ENCODE data around the gene PIP5K1B. TPM values are rescaled to one million over a fixed set of nuclear protein-coding genes. Genes with fewer than 3 reads are reported as not detected.

Gene PIP5K1B
- total RNA-seq, 1 experiment from 2014 or later: 0.36 TPM

DNA sequence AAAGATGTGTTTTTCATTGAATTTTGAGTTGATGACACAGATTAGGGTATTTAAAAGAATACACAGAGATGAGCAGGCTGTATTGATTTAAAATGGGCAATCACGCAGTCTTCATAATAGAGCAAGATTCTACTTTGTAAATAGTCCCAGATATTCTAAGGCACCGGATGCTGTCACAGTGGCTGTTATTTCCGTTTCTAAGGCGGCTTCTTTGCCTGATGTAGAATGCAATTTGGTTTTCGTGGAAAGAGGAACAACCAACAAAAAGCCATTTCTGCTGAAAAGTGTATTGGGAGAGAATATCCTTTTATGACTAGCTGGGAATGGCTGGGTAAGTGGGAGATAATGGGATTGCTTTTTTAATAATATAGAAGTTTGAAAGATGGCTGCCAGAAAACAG, 291.4 kb downstream of the PIP5K1B start:
- Histone ChIP-seq H3K4me3 (no peak overlapping the region), H3K36me3 (no peaks in the 10 kb centered on the region), H3K27me3 (no peaks in the 10 kb centered on the region), H3K4me1 (no peaks in the 10 kb centered on the region), H3K9me3 (replicated peaks) (no peaks in the 10 kb centered on the region), H3K27ac (no peak overlapping the region)
- DNase-seq: no peak

DNA sequence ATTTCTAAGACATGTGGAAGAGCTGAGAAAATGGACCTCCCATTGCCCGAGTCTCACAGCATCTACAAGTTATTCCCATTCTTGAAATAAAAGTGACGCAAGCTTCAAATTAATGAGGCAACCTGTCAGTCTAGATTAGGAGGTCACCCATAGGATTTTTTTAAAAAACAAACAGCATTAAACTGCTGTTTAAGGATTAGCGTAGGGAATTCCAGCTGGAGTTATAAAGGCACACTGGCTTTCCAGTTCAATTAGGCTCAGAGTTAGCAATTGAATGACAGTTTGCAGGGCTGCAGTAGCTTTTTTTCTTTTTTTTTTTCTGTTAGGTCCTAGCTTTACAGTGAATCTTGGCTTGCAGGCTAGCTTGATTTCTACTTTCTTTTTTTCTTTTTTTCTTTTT, 292.6 kb downstream of the PIP5K1B start:
- Histone ChIP-seq H3K27ac (no peak overlapping the region), H3K27me3 (no peaks in the 10 kb centered on the region), H3K36me3 (no peaks in the 10 kb centered on the region), H3K9me3 (replicated peaks) (no peaks in the 10 kb centered on the region), H3K4me3 (no peak overlapping the region), H3K4me1 (no peaks in the 10 kb centered on the region)
- no peak for DNase-seq

DNA sequence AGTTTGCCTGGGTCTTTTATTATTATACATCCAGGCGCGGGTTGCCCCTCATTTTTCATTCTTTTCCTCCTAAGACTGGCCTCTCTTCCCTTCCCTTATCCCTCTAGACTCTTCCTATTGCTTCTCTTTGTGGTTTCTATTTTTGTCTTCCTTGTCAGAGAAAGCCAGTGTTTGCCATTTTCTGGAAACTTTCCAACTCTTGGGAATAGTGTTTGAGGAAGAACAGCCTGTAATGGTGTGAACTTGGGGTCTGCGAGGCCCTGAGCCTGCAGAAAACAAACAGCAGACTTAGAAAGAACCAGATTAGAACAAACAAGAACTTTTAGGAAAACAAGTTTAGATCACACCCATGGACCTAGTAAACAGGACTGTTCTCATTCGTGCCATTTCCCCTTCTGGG, 293.3 kb downstream of the PIP5K1B start:
- Histone ChIP-seq H3K9me3 (replicated peaks) (no peaks in the 10 kb centered on the region), H3K4me1 (no peaks in the 10 kb centered on the region)
- DNase-seq: no peak

DNA sequence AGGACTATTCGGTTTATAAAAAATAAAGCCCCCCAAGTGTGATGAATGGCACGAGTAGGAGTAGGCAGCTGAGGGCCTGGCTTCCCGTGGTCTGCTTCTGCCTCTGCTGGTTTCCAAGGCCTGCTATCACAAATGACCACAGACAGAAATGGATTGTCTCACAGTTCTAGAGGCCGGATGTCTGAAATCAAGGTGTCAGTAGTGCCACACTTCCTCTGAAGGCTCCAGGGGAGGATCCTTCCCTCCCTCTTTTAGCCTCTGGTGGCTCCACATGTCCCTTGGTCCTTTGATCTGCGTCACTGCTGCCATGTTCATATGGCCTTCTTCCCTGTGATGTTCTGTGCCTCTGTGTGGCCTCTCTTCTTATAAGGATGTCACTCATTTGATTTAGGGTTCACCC, 293.8 kb downstream of the PIP5K1B start:
- no peak overlapping the region for H3K4me3 ChIP-seq
- no peak for DNase-seq
- no peaks in the 10 kb centered on the region for H3K9me3 ChIP-seq (replicated peaks)
- no peak overlapping the region for H3K27ac ChIP-seq
- H3K4me1 ChIP-seq: no peaks in the 10 kb centered on the region
- H3K36me3 ChIP-seq: no peaks in the 10 kb centered on the region
- no peaks in the 10 kb centered on the region for H3K27me3 ChIP-seq

More for the DNA sequence above, 293.3 kb downstream of the PIP5K1B start:
- Histone ChIP-seq H3K36me3 (no peaks in the 10 kb centered on the region), H3K4me3 (no peak overlapping the region), H3K27ac (no peak overlapping the region), H3K27me3 (no peaks in the 10 kb centered on the region)

DNA sequence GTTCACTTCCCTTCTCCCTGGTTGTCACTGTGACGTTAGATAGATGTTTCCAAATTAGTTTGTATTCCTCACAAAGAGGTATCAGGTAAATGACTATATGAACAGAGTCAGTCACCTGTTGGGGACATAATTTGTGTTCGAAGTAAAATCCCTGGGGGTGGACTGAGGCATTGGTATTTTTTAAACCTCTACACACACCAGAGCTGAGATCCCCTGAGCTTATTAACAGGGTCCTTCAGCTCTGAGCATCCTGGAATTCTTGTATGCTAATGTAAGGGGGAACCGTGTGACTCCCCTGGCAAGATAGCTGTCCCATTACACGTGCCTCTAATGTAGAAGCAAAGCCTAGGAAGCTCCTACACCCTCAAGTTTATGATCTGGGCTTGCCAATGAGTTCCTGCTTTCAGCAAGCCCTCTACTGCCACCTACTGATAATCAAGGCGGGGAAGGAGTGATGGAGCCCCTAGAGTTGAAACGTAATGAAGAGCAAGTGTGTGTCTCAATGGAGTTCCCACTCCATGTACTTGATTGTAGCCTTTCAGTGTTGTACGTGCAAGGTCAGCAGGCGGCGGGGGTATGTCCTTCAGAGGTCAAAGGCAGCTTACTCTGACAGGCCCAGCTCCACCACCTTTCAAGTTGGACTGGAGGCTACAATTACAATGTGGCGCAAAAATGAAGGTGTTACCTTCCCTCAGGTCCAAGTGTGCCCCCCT, 294.5 kb downstream of the PIP5K1B start:
- DNase-seq: peak; percentile 75 to 86
- no peaks in the 10 kb centered on the region for H3K4me1 ChIP-seq
- H3K27me3 ChIP-seq: no peaks in the 10 kb centered on the region
- H3K36me3 ChIP-seq: no peaks in the 10 kb centered on the region
- H3K27ac ChIP-seq: no peak overlapping the region
- H3K9me3 ChIP-seq (replicated peaks): no peaks in the 10 kb centered on the region
- no peak overlapping the region for H3K4me3 ChIP-seq

DNA sequence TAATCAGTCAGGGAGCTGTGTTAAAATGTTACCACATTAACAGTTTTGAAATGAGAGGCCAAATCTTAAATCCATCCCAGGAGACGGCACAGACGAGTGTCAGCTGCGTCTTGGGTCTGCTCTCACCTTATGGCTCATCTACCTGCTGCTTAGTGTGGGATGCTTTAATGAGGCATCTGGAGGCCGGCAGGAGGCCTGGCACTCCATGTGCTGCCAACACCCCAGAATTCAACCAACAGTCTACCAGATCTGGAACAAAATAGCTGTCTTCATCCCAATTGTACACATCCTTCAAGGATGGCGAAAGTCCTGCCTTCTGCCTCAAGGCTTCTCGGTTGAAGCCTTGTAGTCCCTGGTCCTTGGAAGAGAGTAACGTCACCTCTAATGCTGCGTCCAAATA, 296.9 kb downstream of the PIP5K1B start:
- no peak overlapping the region for H3K4me3 ChIP-seq
- peaks cover 3% of the 10 kb centered on the region; the same call in 1 of the 2 replicates for H3K27me3 ChIP-seq
- no peaks in the 10 kb centered on the region for H3K9me3 ChIP-seq (replicated peaks)
- no peak overlapping the region for H3K27ac ChIP-seq
- no peaks in the 10 kb centered on the region for H3K4me1 ChIP-seq
- DNase-seq: no peak
- H3K36me3 ChIP-seq: no peaks in the 10 kb centered on the region

DNA sequence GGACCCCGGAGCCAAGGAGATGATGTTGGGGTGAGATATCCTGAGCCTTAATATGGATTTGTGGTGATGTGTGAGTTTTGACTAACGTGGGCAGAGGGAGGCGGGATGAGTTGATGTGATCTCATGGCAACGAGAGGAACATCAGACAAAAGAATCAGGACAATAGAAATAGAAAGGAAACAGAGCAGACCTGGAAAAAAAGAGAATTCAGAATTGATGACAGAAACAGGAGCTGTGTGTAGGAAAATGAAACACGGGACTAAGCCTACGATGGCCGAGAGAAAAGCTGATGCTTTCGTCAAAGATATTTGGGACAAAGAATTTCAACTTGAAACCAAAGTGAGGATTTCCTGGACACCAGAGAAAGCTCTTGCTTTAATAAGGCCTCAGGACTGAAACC, 298.0 kb downstream of the PIP5K1B start:
- H3K36me3 ChIP-seq: no peaks in the 10 kb centered on the region
- DNase-seq: no peak
- no peaks in the 10 kb centered on the region for H3K4me1 ChIP-seq
- H3K4me3 ChIP-seq: no peak overlapping the region
- H3K27ac ChIP-seq: no peak overlapping the region
- H3K27me3 ChIP-seq: peaks cover 3% of the 10 kb centered on the region; the same call in 1 of the 2 replicates
- H3K9me3 ChIP-seq (replicated peaks): no peaks in the 10 kb centered on the region

DNA sequence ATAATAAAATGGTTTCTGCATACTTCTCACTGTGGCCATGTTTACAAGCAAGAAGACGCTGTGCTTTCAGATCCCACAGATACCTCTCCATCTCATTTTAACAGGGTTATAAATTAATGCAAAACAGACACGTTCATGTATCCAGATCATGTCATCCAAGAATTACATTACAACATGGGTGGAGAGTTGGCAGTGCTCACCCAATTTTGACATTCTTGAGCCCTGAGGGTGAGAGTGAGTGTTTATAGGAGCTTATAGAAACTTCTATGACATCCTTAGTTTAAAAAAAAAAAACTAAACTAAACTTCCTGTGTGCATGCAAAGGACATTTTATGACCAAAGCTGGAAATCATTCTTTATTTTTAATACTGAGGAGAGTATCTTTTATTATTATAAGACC, 299.8 kb downstream of the PIP5K1B start:
- no peaks in the 10 kb centered on the region for H3K4me1 ChIP-seq
- H3K9me3 ChIP-seq (replicated peaks): no peaks in the 10 kb centered on the region
- no peak for DNase-seq
- no peak overlapping the region for H3K27ac ChIP-seq
- H3K27me3 ChIP-seq: peaks cover 3% of the 10 kb centered on the region; the same call in 1 of the 2 replicates
- H3K36me3 ChIP-seq: no peaks in the 10 kb centered on the region
- H3K4me3 ChIP-seq: no peak overlapping the region

DNA sequence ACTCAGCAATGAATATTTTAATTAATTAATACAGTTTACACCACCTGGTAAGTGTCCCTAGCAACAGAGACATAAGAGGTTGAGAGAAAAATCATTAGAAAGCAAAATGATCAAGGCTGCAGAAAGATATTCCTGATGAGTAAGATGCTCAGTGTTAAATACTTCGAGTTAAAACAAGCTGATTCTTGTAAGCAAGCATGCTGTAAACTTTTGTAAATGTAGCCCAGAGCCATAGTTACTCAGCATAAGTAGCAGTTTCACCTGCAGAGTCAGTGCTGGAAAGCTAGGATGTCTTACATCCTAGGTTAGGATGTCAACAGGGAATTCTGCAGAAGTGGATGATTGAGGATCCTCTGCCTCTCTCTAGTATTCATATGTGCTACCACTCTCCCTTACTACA, 304.7 kb downstream of the PIP5K1B start:
- H3K4me1 ChIP-seq: no peaks in the 10 kb centered on the region
- peaks cover 3% of the 10 kb centered on the region; the same call in 1 of the 2 replicates for H3K27me3 ChIP-seq
- H3K4me3 ChIP-seq: no peak overlapping the region
- no peak overlapping the region for H3K27ac ChIP-seq
- H3K36me3 ChIP-seq: no peaks in the 10 kb centered on the region
- no peak for DNase-seq
- no peaks in the 10 kb centered on the region for H3K9me3 ChIP-seq (replicated peaks)

DNA sequence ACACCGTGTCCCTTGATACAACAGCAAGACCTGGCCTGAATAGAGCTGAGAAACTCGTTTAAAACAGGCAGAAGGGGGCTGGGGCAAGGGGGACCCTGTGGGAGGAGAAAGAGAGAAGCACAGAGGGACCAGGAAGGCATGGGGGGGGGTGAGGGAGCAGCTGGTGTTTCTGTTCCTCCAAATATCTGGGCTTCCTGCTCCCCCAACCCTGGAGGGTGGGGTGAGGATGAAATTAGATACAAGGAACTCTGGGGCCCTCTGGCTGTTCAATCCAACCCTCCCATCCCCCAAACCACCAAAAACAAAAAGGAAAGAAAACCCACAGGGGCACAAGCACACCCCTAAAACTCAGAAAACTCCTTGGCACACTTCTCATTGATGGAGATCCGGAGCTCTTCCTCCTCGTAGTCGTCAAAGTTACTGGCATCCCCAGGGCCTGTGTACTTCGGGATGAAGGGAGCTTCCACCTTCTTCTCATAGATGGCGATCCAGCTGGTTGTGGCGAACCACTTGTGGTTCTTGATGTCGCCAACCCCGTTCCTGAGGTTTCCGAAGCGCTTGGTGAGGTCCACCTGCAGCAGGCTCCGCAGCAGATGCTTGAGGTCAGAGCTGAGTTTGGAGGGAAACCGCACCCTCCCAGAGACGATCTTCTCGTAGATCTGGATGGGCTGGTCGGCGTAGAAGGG, 307.8 kb downstream of the PIP5K1B start:
- Histone ChIP-seq H3K9me3 (replicated peaks) (no peaks in the 10 kb centered on the region), H3K27me3 (no peaks in the 10 kb centered on the region; the same call in 1 of the 2 replicates), H3K36me3 (no peaks in the 10 kb centered on the region), H3K27ac (no peak overlapping the region), H3K4me1 (no peaks in the 10 kb centered on the region), H3K4me3 (no peak overlapping the region)
- no peak for DNase-seq

DNA sequence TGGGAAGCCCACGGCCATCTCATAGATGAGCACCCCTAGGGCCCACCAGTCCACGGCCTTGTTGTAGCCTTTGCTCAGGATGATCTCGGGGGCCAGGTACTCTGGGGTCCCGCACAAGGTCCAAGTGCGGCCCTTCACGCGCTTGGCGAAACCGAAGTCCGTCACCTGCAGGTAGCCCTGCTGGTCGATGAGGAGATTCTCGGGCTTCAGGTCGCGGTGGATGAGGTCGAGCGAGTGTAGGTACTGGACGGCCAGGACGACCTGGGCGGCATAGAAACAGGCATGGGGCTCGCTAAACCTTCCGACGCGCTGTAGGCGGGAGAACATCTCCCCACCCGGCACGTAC, 308.3 kb downstream of the PIP5K1B start:
- H3K27me3 ChIP-seq: no peaks in the 10 kb centered on the region; the same call in 1 of the 2 replicates
- H3K9me3 ChIP-seq (replicated peaks): no peaks in the 10 kb centered on the region
- no peaks in the 10 kb centered on the region for H3K4me1 ChIP-seq
- no peak for DNase-seq
- no peak overlapping the region for H3K27ac ChIP-seq
- H3K4me3 ChIP-seq: no peak overlapping the region
- no peaks in the 10 kb centered on the region for H3K36me3 ChIP-seq

DNA sequence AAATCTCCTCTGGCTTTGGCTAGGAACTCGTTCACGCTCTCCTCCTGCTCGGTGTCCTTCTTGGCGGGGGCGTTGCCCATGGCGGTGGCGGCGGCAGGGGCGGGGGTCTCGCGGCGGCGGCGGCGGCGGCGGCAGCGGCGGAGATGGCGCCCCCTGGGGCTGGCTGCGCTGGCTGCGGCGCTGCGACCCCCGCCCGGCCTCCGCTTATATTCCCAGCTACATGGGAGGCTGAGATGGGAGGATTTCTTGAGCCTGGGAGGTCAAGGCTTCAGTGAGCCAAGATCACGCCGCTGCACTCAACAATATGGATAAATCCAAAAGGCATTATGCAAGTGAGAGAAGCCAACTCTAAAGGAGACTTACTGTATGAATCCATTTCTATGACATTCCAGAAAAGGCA, 309.0 kb downstream of the PIP5K1B start, which contains the start of gene PRKACG:
Gene PRKACG, minus strand, starts transcription at position 101 of the 400 bp plus-strand sequence. Its CDS starts 21 bp downstream, at position 80.
- no peaks in the 10 kb centered on the region; the same call in 1 of the 2 replicates for H3K27me3 ChIP-seq
- no peaks in the 10 kb centered on the region for H3K4me1 ChIP-seq

DNA sequence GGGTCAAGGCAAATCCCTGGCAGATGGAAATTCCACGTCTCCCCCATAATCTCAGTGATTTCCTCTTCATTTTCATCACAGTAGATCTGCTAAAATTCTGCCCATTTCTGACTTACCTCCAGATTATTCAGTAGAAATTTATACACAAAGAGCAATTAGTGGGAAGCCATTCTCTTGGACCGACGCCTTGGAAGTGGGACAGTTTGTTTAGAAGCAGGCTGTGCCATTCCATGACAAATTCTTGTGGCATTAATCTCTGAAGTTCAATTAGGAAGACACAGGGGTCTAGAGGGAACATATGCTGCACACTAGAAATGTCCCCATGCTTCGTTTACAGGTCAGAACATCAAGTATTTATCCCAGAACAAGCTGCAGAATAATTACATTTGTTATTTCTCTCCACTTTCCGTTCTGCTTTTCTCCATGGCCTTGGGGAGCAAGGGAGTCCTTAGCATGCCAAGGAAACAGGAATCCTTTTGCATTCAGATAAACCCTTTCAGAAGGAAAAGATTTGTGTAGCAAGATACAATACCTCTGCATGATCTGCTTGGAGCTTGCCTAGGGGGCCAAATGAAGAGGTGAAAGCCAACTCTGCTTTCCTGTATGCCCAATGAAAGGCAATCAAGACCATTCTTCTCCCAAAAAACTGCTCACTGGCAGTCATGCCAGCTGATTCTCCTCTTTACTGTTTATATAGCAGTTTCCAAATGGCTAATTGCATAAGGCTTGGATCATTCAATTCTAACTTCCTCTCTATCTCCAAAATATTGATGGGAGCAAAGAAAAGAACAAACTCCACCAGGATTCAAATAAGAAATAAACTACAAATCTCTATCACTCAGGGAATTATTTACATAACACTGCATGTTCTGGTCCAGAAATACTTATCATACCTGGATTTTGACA, 311.4 kb downstream of the PIP5K1B start:
- no peaks in the 10 kb centered on the region; the same call in 1 of the 2 replicates for H3K27me3 ChIP-seq
- H3K36me3 ChIP-seq: no peaks in the 10 kb centered on the region
- H3K4me3 ChIP-seq: no peak overlapping the region
- no peaks in the 10 kb centered on the region for H3K4me1 ChIP-seq
- DNase-seq: no peak
- H3K27ac ChIP-seq: no peak overlapping the region
- H3K9me3 ChIP-seq (replicated peaks): no peaks in the 10 kb centered on the region

More for the DNA sequence above, 309.0 kb downstream of the PIP5K1B start, which contains the start of gene PRKACG:
- Histone ChIP-seq H3K4me3 (no peak within 1 kb of the TSS), H3K9me3 (replicated peaks) (no peaks in the 10 kb centered on the region), H3K36me3 (no peaks in the 10 kb centered on the region), H3K27ac (no peak within 1 kb of the TSS)
- no peak for DNase-seq

DNA sequence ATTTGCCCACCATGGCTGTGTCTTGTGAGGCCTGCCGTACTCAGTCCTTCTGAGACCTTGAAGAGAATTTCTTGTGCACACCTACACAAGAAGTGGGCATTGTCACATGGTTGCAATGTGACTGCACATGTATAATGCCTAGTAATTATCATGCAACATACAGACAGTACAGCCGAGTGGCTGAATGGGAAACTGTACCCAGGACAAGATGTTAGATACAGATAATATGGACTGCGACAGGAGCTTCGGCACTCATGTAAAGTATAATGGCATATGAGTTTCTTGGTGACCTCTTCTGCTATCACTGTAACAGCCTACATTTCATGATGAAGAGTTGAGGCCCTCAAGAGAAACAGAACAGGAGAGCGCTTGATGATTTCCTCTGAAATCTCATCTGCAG, 313.7 kb downstream of the PIP5K1B start:
- Histone ChIP-seq H3K27me3 (no peaks in the 10 kb centered on the region; the same call in 1 of the 2 replicates), H3K36me3 (no peaks in the 10 kb centered on the region), H3K9me3 (replicated peaks) (no peaks in the 10 kb centered on the region), H3K4me3 (no peak overlapping the region), H3K27ac (no peak overlapping the region), H3K4me1 (no peaks in the 10 kb centered on the region)
- no peak for DNase-seq

DNA sequence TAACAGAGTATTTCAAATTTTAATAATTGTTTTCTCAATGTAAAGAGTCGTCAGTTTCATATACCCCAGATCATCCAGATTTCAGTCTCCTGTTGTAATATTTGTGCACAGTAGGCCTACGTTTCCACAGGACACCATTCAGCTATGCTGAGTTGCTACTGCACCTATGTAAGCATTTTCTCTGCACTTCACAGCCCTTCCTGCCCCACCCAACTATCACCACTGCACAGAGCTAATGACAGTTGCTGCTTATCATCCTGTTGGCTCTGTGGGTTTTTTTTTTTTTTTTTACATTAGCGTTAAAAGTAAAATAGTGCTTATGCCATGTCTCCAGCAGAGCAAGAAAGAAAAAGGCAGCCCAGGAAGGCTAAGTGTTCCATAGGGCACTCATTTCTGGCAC, 314.8 kb downstream of the PIP5K1B start:
- H3K4me3 ChIP-seq: no peak overlapping the region
- H3K27ac ChIP-seq: no peak overlapping the region
- H3K9me3 ChIP-seq (replicated peaks): no peaks in the 10 kb centered on the region
- DNase-seq: no peak
- no peaks in the 10 kb centered on the region; the same call in 1 of the 2 replicates for H3K27me3 ChIP-seq
- no peaks in the 10 kb centered on the region for H3K36me3 ChIP-seq
- H3K4me1 ChIP-seq: no peaks in the 10 kb centered on the region
